ENCODE data around the gene ARFIP1. TPM values are rescaled to one million over a fixed set of nuclear protein-coding genes. Genes with fewer than 3 reads are reported as not detected.
A peak's percentile ranks its signal among the peaks of the same experiment; 100 is the strongest.

The ARFIP1 gene
- 8.1 and 20.8 TPM in 2 replicates for total RNA-seq (2011; cell fraction: chromatin; rRNA removed; ENCODE audit: low replicate concordance)
- 7.6 and 8.0 TPM in 2 replicates for total RNA-seq (2011; cell fraction: nucleolus; rRNA removed)
- total RNA-seq (2011; cell fraction: nucleoplasm; rRNA removed): 14.6 and 17.5 TPM in 2 replicates
- total RNA-seq (2014; rRNA removed): 21.0 and 21.8 TPM in 2 replicates
- total RNA-seq (2014; rRNA removed; fragmentation: Illumina TruSeq; extraction: Trizol): 25.1 and 26.6 TPM in 2 replicates
- 22.2 and 23.7 TPM in 2 replicates for total RNA-seq (2015; rRNA removed; fragmentation: Illumina TruSeq; extraction: Trizol)
- 20.9 and 21.5 TPM in 2 replicates for total RNA-seq (2021)
- 10.9 and 19.8 TPM in 2 replicates for polyA plus RNA-seq (2011; rRNA removed)
- 3.1 and 7.1 TPM in 2 replicates for polyA plus RNA-seq (2011; cell fraction: cytosol; rRNA removed)
- polyA plus RNA-seq (2011; cell fraction: nucleus; rRNA removed): 3.9 and 5.7 TPM in 2 replicates
- 19.5 and 19.9 TPM in 2 replicates for polyA plus RNA-seq (2012)
- polyA plus RNA-seq (2014; fragmentation: Illumina TruSeq; extraction: Trizol): 14.1 and 18.5 TPM in 2 replicates
- 10 to 100 TPM; 19.9 to 22.9 TPM for polyA plus RNA-seq (2014; fragmentation: Nextera tagmentation; extraction: Ambion mirVana)
- 14.1 and 20.8 TPM in 2 replicates for polyA plus RNA-seq (2014; rRNA removed)
- 24.6 and 25.9 TPM in 2 replicates for polyA minus RNA-seq (2011; rRNA and poly(A)+ RNA removed)
- polyA minus RNA-seq (2011; cell fraction: cytosol; rRNA and poly(A)+ RNA removed): 12.2 and 15.3 TPM in 2 replicates
- polyA minus RNA-seq (2011; cell fraction: nucleus; rRNA and poly(A)+ RNA removed): 11.3 and 17.5 TPM in 2 replicates
- Bru-seq, nascent RNA: percentile 70 among the genes with signal in this experiment
- BruChase-seq, experiment 1, labeled RNA remaining after a 2-hour chase: percentile 72 among the genes with signal in this experiment
- percentile 69 among the genes with signal in this experiment for BruChase-seq, experiment 2, labeled RNA remaining after a 6-hour chase
- long read RNA-seq, experiment 1, transcript ARFIP1-202 (8 exons, 1,302 nt): major isoform, 17 of 54 reads
- long read RNA-seq, experiment 1, transcript ARFIP1-203 (8 exons, 1,601 nt): minor isoform, 8 of 54 reads
- long read RNA-seq, experiment 1, transcript ARFIP1-201 (9 exons, 3,111 nt): minor isoform, 9 of 54 reads
- long read RNA-seq, experiment 1, partial matches to known transcripts: 4 of 54 reads
- long read RNA-seq, experiment 1, other reads (novel, unspliced or antisense): 12 of 54 reads
- long read RNA-seq, experiment 2, partial matches to known transcripts: 1 of 10 reads
- long read RNA-seq, experiment 2, other reads (novel, unspliced or antisense): 6 of 10 reads
- long read RNA-seq, experiment 3, transcript ARFIP1-203 (8 exons, 1,601 nt): major isoform, 5 of 23 reads
- long read RNA-seq, experiment 3, transcript ARFIP1-202 (8 exons, 1,302 nt): major isoform, 5 of 23 reads
- long read RNA-seq, experiment 3, partial matches to known transcripts: 3 of 23 reads
- long read RNA-seq, experiment 3, other reads (novel, unspliced or antisense): 7 of 23 reads

- Histone ChIP-seq H3K9ac (ENCODE audit: insufficient read depth in 1 of 2, low read depth in 2 of 2, low read length in 2 of 2) (peak within 1 kb of the TSS; percentile 88 to 91), H3K36me3 (ENCODE audit: control insufficient read depth, insufficient read depth, low read length) (no peaks in the 10 kb centered on the region), H3K4me2 (ENCODE audit: insufficient read depth, low read length) (peak within 1 kb of the TSS; percentile 100), H2AFZ (ENCODE audit: low read depth, low read length) (peak within 1 kb of the TSS; percentile 95), H3K4me3 (peak within 1 kb of the TSS; percentile 96), H3K79me2 (ENCODE audit: control insufficient read depth, insufficient read depth, low read length) (peaks cover 41% of the 10 kb centered on the region), H3K4me1 (replicated peaks in 1 of 2; ENCODE audit: control insufficient read depth in 2 of 2, insufficient read depth in 2 of 2, low read length in 2 of 2) (peaks cover 5 to 7% of the 10 kb centered on the region in 2 experiments; a peak in 3 of 5 replicates), H4K20me1 (replicated peaks; ENCODE audit: control insufficient read depth, insufficient read depth, low read length) (no peaks in the 10 kb centered on the region; the same call in 1 of the 2 replicates), H3K27me3 (ENCODE audit: control insufficient read depth in 2 of 2, insufficient read depth in 2 of 2, low read length in 2 of 2) (no peaks in the 10 kb centered on the region), H3K27ac (ENCODE audit: extremely low read depth, low read depth, low read length) (peak within 1 kb of the TSS; percentile 86), H3K9me3 (replicated peaks; ENCODE audit: control insufficient read depth, insufficient read depth, low read depth, low read length) (no peaks in the 10 kb centered on the region), H3K9me1 (ENCODE audit: control insufficient read depth, insufficient read depth, low read length) (no peaks in the 10 kb centered on the region)
- peak; percentile 94 to 97 (median 94) for DNase-seq (ENCODE audit: extremely low read depth in 1 of 4, low spot score in 3 of 4)
- BruUV-seq (replicated peaks): no TSS peak
- peak; percentile 98 for FAIRE-seq
- ATAC-seq: peak; percentile 99
- CTCF ChIA-PET (ENCODE audit: low intra/inter-chr PET ratio): interaction anchor here (0.7 kb wide), 1 partner anchor 377 kb away, joined by 3 read pairs; no protein-coding TSS in a partner anchor
- in situ Hi-C loops (cut with MboI): no loop called here
- WGBS (ENCODE audit: insufficient coverage, low coverage, missing lambda C conversion rate): under 1% methylated on average over 47 of the region's 55 CpGs
- intact Hi-C loops (cut with micrococcal nuclease): no loop called here
- POLR2A ChIA-PET: interaction anchor here (0.5 to 2.3 kb wide), 3 partner anchors 9 to 1791 kb away, joined by 3 to 12 read pairs (median 3); no protein-coding TSS in a partner anchor
- TF ChIP-seq MEF2A (IDR thresholded peaks at IDR 0.05; ENCODE audit: control insufficient read depth, low read depth, low read length) (no peak), ZNF232 (CRISPR knock-in tag; IDR thresholded peaks at IDR 0.05) (0 out of 2 replicates have a peak, but pooled peaks have one; percentile 16), MAFK (IDR thresholded peaks at IDR 0.05; ENCODE audit: low read length) (no peak), ETV1 (tag; conservative IDR thresholded peaks at IDR 0.05; ENCODE audit: low read depth) (peak; percentile 96), ZNF12 (CRISPR knock-in tag; IDR thresholded peaks at IDR 0.05) (no peak), STAT5B (CRISPR knock-in tag; IDR thresholded peaks at IDR 0.05) (no peak), TCF7 (IDR thresholded peaks at IDR 0.05; ENCODE audit: borderline replicate concordance) (0 out of 2 replicates have a peak, but pooled peaks have one; percentile 55), ZNF41 (CRISPR knock-in tag; conservative IDR thresholded peaks at IDR 0.05) (no peak), ETV6 (IDR thresholded peaks at IDR 0.05; ENCODE audit: borderline replicate concordance in 1 of 2, low read depth in 2 of 2, low read length in 1 of 2) (peak in 1 of 2 experiments; percentile 72; a peak in 2 of 4 replicates), ETV6 (CRISPR knock-in tag; IDR thresholded peaks at IDR 0.05; ENCODE audit: borderline replicate concordance) (peak; percentile 31; the same call in 1 of the 2 replicates), ZNF449 (CRISPR knock-in tag; IDR thresholded peaks at IDR 0.05) (no peak), RBM14 (IDR thresholded peaks at IDR 0.05; ENCODE audit: borderline replicate concordance, insufficient read depth, low read depth, low read length) (no peak), ASH1L (IDR thresholded peaks at IDR 0.05; ENCODE audit: borderline replicate concordance, low read depth, partially characterized antibody) (peak; percentile 32), PTBP1 (IDR thresholded peaks at IDR 0.05; ENCODE audit: low read depth, low read length) (no peak), MEIS2 (IDR thresholded peaks at IDR 0.05; ENCODE audit: partially characterized antibody) (peak; percentile 29)
Measured at GRCh38 chr4:152779513-152780266, at the start of gene ARFIP1, which contains the start of gene TIGD4. TSS of gene ARFIP1 (plus strand) at chr4:152779954. CDS start at chr4:152829634, 49,680 bp downstream. TSS of gene TIGD4 (minus strand) at chr4:152779730. CDS start at chr4:152771004, 8,726 bp downstream.
